Neural cell (in vitro differentiated cells): Measurements from ENCODE around the gene THUMPD3. TPM values are rescaled to one million over a fixed set of nuclear protein-coding genes. Genes with fewer than 3 reads are reported as not detected.

Experiments
- H2AFZ ChIP-seq: fragments of 200-600, 300-800 bp; sonication (generic), shearing (Covaris generic); 2 replicates; pipeline ENCODE4 v1.6.0; 2014; ENCODE audit warnings: low read depth, mild to moderate bottlenecking, antibody characterized with exemption, low read length, moderate library complexity
- H3F3A ChIP-seq: fragments of 200-600 bp; shearing (Covaris generic); 2 replicates; pipeline ENCODE4 v1.6.1; 2016; ENCODE audit warnings: mild to moderate bottlenecking, moderate library complexity, mixed read lengths, antibody characterized with exemption, low read length; ENCODE audit not compliant: insufficient read depth, poor library complexity, severe bottlenecking
- H3K27ac ChIP-seq: fragments of 200-600, 300-800 bp; sonication (generic), shearing (Covaris generic); 2 replicates; pipeline ENCODE4 v1.5.1; 2014; ENCODE audit warnings: mild to moderate bottlenecking, low read length, moderate library complexity
- H3K27me3 ChIP-seq: fragments of 300-800, 200-600 bp; sonication (generic), shearing (Covaris generic); 2 replicates; pipeline ENCODE4 v1.6.0; 2014; ENCODE audit warnings: mild to moderate bottlenecking, low read depth, low read length, moderate library complexity; ENCODE audit not compliant: insufficient read depth
- H3K36me3 ChIP-seq: fragments of 300-800, 200-600 bp; sonication (generic), shearing (Covaris generic); 2 replicates; pipeline ENCODE4 v1.5.1; 2014; ENCODE audit warnings: mild to moderate bottlenecking, antibody characterized with exemption, low read length, moderate library complexity; ENCODE audit not compliant: insufficient read depth
- H3K4me2 ChIP-seq: fragments of 300-800, 200-600 bp; sonication (generic), shearing (Covaris generic); 2 replicates; pipeline ENCODE4 v1.6.0; 2014; ENCODE audit warnings: mild to moderate bottlenecking, low read length
- H3K4me3 ChIP-seq: fragments of 300-800, 200-600 bp; sonication (generic), shearing (Covaris generic); 2 replicates; pipeline ENCODE4 v1.5.1; 2014; ENCODE audit warnings: mild to moderate bottlenecking, low read length, moderate library complexity
- H3K79me2 ChIP-seq: fragments of 200-600 bp; shearing (Covaris generic); replicated peaks from 2 replicates; pipeline ENCODE4 v1.6.0; 2014; ENCODE audit warnings: mild to moderate bottlenecking, low read length, moderate library complexity; ENCODE audit not compliant: insufficient read depth
- H3K9ac ChIP-seq: fragments of 300-800, 200-600 bp; sonication (generic), shearing (Covaris generic); 2 replicates; pipeline ENCODE4 v1.6.1; 2016; ENCODE audit warnings: mild to moderate bottlenecking, low read length, mixed read lengths
- H3K9me2 ChIP-seq: fragments of 200-600 bp; shearing (Covaris generic); 2 replicates; pipeline ENCODE4 v1.6.1; 2016; ENCODE audit warnings: mild to moderate bottlenecking, low read length, mixed read lengths; ENCODE audit not compliant: insufficient read depth
- H3K9me3 ChIP-seq: fragments of 200-600, 300-800 bp; sonication (generic), shearing (Covaris generic); 2 replicates; pipeline ENCODE4 v1.6.1; 2016; ENCODE audit warnings: mild to moderate bottlenecking, mixed run types, low read length, moderate library complexity, mixed read lengths
- H4K20me1 ChIP-seq: fragments of 200-600 bp; shearing (Covaris generic); 2 replicates; pipeline ENCODE4 v1.6.1; 2016; ENCODE audit warnings: mild to moderate bottlenecking, mixed run types; ENCODE audit not compliant: insufficient read depth
- CTCF ChIP-seq: fragments of 450-650 bp; IDR thresholded peaks from 2 replicates; pipeline ENCODE4 v1.5.1; 2014; ENCODE audit warnings: antibody characterized with exemption, mild to moderate bottlenecking, moderate library complexity; ENCODE audit not compliant: poor library complexity, severe bottlenecking
- EP300 ChIP-seq: fragments of 450-650 bp; conservative IDR thresholded peaks from 2 replicates; pipeline ENCODE4 v1.6.1; 2014; ENCODE audit warnings: antibody characterized with exemption, mild to moderate bottlenecking, moderate library complexity; ENCODE audit not compliant: poor library complexity, severe bottlenecking
- EZH2 ChIP-seq: fragments of 200-600, 300-800 bp; shearing (Covaris generic), sonication (generic); IDR thresholded peaks from 2 replicates; pipeline ENCODE4 v1.6.1; 2014; ENCODE audit warnings: antibody characterized with exemption, low read length, borderline replicate concordance, mild to moderate bottlenecking; ENCODE audit not compliant: insufficient read depth, poor library complexity, severe bottlenecking
- MXI1 ChIP-seq: fragments of 450-650 bp; conservative IDR thresholded peaks from 2 replicates; pipeline ENCODE4 v1.6.1; 2014; ENCODE audit warnings: antibody characterized with exemption, mild to moderate bottlenecking; ENCODE audit not compliant: poor library complexity, severe bottlenecking
- POLR2AphosphoS5 ChIP-seq: IDR thresholded peaks from 2 replicates; pipeline ENCODE4 v1.6.1; 2012
- RAD21 ChIP-seq: fragments of 450-650 bp; conservative IDR thresholded peaks from 2 replicates; pipeline ENCODE4 v1.6.1; 2014; ENCODE audit warnings: antibody characterized with exemption, mild to moderate bottlenecking, moderate library complexity
- REST ChIP-seq: IDR thresholded peaks from 2 replicates; pipeline ENCODE4 v1.6.1; 2012; ENCODE audit warnings: borderline replicate concordance
- SMC3 ChIP-seq: fragments of 450-650 bp; conservative IDR thresholded peaks from 2 replicates; pipeline ENCODE4 v1.6.1; 2014; ENCODE audit warnings: antibody characterized with exemption, mild to moderate bottlenecking, moderate library complexity; ENCODE audit not compliant: poor library complexity
- TAF1 ChIP-seq: IDR thresholded peaks from 2 replicates; pipeline ENCODE4 v1.6.1; 2012; ENCODE audit warnings: low read depth
- polyA plus RNA-seq: library from polyadenylated mRNA; depleted of rRNA; stranded (reverse); fragments of >200 nt; gene quantifications from 2 replicates; pipeline ENCODE4 v1.2.3, GENCODE V29; 2014

THUMPD3 gene
- polyA plus RNA-seq, 1 donor from 2014 or later: 32.6 TPM

GRCh38 chr3:9349321-9350117 lies 13.3 kb upstream of the THUMPD3 start:
- Histone ChIP-seq H3K27me3 (no peaks in the 10 kb centered on the region), H2AFZ (no peak overlapping the region), H3K79me2 (no peaks in the 10 kb centered on the region), H4K20me1 (no peaks in the 10 kb centered on the region), H3K4me2 (no peak overlapping the region), H3K27ac (no peak overlapping the region), H3F3A (no peaks in the 10 kb centered on the region), H3K36me3 (no peaks in the 10 kb centered on the region), H3K9me3 (no peaks in the 10 kb centered on the region), H3K9ac (no peak overlapping the region), H3K9me2 (no peaks in the 10 kb centered on the region), H3K4me3 (no peak overlapping the region)
- TF ChIP-seq CTCF (no peak), REST (no peak), MXI1 (no peak), EP300 (no peak), TAF1 (no peak), POLR2AphosphoS5 (no peak)

GRCh38 chr3:9351709-9352126 lies 11.1 kb upstream of the THUMPD3 start:
- Histone ChIP-seq H4K20me1 (no peaks in the 10 kb centered on the region), H2AFZ (no peak overlapping the region), H3K9ac (no peak overlapping the region), H3K27me3 (no peaks in the 10 kb centered on the region), H3K9me2 (no peaks in the 10 kb centered on the region), H3K9me3 (no peaks in the 10 kb centered on the region), H3K27ac (no peak overlapping the region), H3K36me3 (no peaks in the 10 kb centered on the region), H3K79me2 (no peaks in the 10 kb centered on the region), H3K4me3 (no peak overlapping the region), H3F3A (no peaks in the 10 kb centered on the region), H3K4me2 (no peak overlapping the region)
- TF ChIP-seq REST (no peak), CTCF (no peak), POLR2AphosphoS5 (no peak), RAD21 (no peak), MXI1 (no peak), EZH2 (no peak), TAF1 (no peak), EP300 (no peak), SMC3 (no peak)
